ENCODE results near the gene PLEKHH2.

- TF ChIP-seq EP300 (IDR thresholded peaks at IDR 0.05) (peak in 1 of 2 donors; percentile 89), POLR2A (IDR thresholded peaks at IDR 0.05) (peak; percentile 27 to 55)
Measured at GRCh38 chr2:43773876-43774613, 137.0 kb downstream of the PLEKHH2 start, which contains the start of gene DYNC2LI1.
